HG02943 (cell line): Measurements from ENCODE around the gene TMPRSS11E.
A peak's percentile ranks its signal among the peaks of the same experiment; 100 is the strongest.
"Not testable (repeated sequence)": the region's sequence is repeated elsewhere in the genome, so short reads cannot be mapped to it uniquely, and the experiment has no call there.

Experiments used
- ATAC-seq: cut with Tn5 transposase; IDR thresholded peaks from one replicate; pipeline ENCODE4 v1.9.1; 2021; ENCODE audit warnings: mild to moderate bottlenecking, low read depth, moderate library complexity; ENCODE audit not compliant: unreplicated experiment

The TMPRSS11E gene

DNA sequence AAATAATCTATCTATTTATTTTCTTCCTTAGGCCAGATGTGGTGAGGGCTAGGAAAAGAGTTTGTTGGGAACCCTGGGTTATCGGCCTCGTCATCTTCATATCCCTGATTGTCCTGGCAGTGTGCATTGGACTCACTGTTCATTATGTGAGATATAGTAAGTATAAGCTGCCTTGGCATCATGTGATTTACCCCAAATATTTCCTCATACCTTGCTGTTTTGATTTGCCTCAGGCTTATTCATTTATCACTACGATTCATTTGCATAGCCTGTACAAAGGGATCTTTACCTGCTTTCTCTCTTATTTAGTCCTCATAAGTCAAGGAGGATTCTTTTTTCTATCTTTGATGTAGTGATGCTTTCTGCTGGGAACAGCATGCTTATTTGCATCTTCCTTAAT lies 14.5 kb downstream of the TMPRSS11E start:
- ATAC-seq: no peak

DNA sequence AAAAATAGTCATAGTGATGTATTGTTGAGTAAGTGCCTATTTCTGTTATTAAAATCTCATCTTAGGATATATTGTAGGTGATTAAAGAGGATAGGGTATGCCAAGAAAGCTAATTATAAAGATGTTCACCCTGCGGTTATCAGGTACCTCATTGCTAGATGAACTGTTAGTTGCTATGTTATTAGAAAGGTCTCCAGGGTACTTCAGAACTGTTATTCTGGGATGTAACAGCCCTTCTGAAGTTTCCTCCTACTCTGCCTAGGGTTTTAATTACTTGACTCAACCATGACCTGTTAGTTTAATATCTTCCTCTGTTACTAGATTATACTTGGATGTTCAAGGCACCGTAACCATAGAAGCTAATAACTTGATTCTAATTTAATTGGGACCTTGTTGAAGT lies 15.4 kb downstream of the TMPRSS11E start:
- ATAC-seq: no peak

DNA sequence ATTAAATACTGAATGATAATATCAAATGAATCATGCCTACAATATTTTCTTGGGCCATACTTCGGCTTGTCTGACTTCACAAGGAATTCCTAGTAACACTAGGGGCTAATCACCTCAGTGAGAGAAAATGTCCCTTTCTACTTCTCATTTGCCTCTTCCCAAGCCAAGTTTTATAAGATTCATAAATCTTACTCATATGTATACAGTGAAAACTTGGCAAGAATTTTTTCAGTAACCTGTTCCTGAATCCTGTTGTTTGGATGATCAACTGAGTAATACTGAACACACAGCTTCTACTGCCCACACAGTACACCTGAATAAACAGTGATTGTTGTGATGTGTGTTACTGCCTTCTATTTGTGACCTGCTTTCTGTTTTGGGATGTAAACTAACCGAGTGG lies 16.5 kb downstream of the TMPRSS11E start:
- ATAC-seq: no peak

DNA sequence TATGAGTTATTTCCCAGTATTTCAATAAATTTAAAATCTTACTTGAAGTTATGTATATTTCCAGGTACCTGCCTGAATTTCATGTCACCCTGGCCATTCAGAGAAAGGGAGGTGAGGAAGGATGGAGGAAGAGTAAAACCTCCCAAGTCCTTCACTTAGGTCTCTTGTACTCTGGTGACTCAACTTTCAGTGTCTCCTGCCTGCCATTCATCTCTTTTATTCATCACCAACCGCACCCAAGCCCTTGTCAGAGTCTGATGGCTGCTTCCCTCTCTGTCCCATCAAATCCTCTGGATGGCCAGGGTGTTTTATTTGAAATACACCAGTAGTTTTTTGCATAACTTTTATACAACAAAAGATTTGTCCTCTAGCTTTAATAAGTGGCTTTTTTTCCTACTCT lies 17.8 kb downstream of the TMPRSS11E start:
- ATAC-seq: no peak

DNA sequence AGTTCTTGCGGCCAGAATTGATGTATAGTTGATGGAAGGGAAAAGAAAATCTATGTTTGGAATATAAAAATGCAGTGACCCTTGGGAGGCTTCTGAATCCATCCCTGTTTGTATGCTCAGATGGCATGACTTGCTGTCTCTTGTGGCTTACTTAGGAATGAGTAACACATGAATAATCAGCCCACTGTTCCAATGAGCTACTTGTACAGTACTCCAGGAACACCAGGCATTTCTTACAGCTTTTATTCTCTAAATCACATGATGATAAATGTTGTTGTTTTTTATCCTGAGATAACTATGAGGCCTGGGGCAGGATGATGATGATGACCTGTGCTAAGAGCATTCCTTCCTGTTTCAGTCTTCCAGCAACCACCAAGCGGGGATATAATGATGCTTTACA lies 18.9 kb downstream of the TMPRSS11E start:
- ATAC-seq: no peak

DNA sequence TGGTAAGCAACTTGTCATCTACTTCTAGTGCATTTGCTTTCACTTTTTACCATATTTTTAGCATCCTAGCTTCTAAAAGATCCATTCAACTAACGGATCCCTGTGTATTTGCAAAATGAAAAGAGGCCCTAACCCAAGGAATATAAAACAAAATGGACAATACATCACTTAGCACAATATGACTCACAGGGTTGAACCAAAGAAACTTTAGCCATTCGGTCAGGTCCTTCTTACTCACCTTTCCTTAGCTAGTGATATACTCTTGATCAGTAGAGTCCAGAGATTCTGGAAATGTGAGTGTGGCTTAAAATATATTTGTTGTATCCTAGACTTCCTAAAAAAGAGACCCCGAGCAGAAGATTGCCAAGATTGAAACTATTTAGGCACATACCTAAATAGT lies 19.5 kb downstream of the TMPRSS11E start:
- no peak for ATAC-seq

DNA sequence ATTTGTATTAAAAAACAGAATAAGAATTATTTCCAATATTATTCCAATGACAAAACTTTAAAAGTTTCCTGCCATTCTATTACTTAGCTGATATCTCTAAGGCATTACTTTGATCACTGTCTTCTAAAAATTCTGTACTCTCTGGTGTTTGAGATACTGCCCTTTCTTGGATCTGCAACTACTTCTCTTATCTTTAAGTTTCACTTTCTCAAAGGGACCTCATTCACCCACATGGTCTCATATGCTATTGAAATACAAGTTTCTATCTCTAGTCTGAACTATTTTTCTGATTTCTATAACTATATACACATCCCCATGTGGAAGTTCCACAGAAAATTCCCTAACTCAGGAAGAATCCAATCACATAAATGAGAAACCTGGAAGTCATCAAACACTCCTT lies 22.2 kb downstream of the TMPRSS11E start:
- no peak for ATAC-seq

DNA sequence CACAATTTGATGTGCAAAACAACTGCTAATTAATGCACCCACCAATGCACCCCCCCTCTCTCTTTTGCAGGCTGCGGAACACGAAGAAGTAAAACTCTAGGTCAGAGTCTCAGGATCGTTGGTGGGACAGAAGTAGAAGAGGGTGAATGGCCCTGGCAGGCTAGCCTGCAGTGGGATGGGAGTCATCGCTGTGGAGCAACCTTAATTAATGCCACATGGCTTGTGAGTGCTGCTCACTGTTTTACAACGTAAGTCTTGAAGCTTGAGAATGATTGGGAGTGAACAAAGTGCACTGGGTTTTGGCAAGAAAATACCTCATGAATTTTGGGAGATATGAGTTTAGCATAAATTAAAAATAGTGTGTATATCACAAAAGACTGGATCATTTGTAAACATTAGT lies 28.9 kb downstream of the TMPRSS11E start:
- no peak for ATAC-seq

DNA sequence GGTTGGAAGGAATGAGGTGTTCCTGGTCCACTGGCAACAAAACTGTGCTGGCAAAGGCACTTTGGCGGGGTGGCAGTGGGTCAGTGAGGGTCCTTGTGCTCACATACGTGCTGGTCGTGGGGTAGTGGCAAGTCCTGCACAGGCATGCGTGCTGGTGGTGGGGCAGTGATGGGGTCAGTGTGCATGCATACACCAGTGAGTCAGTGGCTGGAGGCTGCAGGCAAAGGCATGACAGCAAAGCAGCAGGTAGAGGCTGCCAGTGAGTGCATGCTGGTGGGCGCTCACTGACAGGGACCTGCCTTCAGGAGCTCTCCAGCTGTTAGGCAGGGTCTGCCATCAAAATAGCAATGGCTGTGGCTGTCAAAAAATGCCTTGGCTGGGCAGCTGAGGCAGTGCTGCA lies 42.1 kb downstream of the TMPRSS11E start:
- no peak for ATAC-seq

DNA sequence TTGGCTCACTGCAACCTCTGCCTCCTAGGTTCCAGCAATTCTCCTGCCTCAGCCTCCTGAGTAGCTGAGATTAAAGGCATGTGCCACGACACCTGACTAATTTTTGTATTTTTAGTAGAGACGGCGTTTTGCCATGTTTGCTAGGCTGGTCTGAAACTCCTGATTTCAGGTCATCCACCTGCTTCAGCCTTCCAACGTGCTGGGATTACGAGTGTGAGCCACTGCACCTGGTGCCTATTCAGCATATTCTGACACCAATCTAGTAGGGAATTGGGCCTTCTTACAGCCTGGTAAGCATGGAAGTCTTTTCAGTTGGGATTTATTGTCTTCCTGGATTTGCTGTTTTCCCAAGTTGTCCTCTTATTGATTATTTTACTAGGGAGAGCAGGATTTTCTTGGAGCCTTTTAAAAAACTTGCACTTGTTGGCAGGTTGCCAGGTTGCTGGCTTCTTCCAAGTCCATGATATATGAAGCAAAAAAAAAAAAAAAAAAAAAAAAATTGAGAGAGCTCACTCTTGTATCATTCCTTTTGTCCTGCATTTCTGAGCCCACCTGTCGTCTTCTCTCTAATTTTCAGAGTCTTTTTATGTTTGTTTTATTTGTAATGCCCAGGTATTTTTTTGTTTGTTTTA lies 43.7 kb downstream of the TMPRSS11E start:
- no peak for ATAC-seq

DNA sequence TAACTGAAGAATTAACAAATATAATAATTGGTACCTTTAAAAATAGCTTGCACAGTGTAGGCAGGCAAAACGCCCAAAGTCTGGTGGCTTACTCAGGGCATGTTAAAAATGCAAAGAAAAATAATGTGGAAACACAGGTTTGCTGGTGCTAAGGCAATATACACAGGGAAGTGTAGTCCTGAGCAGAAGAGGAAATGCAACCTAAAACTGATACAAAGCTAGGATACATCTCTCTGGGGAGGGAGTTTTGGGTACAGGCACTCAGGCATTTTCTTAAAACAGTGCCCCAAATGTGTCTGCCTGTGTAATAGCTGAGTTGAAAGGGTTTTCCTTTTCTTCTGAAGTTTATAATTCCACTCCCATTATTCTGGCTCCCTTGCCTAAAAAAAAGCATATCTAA lies 47.4 kb downstream of the TMPRSS11E start:
- ATAC-seq: no peak

DNA sequence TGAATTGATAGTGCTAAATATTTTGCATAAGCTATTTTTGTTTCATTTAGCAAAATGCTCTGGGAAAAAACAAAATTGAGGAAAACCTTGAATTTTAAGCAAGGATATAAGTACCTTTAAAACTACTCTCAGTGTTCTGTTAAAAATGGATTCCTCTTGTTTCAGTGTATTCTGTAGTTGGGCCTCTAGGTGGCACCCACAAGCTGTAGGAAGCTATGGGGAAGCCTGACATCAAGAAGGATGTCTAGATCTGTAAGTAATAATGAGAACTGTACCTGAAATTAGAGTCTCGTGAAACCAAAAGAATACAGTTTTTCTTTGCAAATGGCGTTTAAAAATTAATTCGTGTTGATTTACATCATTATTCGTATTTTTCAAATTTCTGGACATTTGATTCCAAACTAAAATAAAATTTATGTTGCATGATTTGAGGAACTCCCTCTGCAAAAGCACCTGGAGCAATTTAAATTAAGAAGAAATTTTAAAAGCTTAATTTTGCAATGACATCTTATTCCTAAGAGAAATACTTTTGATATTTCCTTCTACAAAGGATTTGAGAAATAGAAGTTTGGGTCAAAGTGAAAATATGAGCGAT lies 51.2 kb downstream of the TMPRSS11E start:
- ATAC-seq: peak; percentile 76

DNA sequence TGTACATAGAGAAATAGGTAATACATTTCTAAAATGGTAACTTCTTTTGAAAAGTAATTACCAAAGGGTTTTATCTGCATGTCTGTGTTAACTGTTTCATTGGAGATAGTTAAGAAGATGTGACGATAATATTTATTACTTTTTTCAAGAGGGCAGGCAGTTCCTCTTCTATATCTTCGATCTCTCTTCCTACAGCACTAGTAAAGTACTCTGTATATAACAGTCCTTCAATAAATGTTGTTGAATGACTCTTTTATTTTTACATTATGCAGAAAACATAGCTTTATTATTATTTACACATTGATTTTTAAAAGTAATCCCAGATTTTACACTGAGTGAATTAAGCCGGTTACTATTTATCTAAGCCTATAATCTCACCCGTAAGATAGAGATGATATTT lies 51.8 kb downstream of the TMPRSS11E start:
- no peak for ATAC-seq

DNA sequence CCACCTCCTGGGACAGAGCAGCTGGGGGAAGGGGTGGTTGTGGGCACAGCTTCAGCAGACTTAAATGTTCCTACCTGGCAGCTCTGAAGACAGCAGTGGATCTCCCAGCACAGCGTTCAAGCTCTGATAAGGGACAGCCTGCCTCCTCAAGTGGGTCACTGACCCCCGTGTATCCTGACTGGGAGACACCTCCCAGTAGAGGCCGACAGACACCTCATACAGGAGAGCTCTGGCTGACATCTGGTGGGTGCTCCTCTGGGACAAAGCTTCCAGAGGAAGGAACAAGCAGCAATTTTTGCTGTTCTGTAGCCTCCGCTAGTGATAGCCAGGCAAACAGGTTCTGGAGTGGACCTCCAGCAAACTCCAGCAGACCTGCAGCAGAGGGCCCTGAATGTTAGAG lies 56.2 kb downstream of the TMPRSS11E start:
- not testable (repeated sequence) for ATAC-seq

DNA sequence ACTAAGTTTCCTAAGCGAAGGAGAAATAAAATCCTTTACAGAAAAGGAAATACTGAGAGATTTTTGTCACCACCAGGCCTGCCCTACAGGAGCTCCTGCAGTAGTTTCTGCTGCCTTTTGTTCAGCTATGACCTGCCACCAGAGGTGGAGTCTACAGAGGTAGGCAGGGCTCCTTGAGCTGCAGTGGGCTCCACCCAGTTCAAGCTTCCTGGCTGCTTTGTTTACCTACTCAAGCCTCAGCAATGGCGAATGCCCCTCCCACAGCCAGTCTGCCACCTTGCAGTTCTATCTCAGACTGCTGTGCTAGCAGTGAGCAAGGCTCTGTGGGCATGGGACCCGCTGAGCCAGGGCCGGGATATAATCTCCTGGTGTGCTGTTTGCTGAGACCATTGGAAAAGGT lies 57.6 kb downstream of the TMPRSS11E start:
- ATAC-seq: not testable (repeated sequence)

DNA sequence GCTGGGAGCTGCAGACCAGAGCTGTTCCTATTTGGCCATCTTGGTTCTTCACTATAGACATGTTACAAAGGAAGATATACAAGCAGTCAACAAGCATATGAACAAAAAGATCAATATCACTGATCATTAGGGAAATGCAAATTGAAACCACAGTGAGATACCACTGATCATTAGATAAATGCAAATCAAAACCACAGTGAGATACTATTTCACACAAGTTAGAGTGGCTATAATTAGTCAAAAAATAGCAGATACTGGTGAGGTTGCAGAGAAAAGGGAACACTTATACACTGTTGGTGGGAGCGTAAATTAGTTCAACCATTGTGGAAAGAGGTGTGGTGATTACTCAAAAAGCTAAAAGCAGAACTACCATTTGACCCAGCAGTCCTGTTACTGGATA lies 58.2 kb downstream of the TMPRSS11E start:
- not testable (repeated sequence) for ATAC-seq

DNA sequence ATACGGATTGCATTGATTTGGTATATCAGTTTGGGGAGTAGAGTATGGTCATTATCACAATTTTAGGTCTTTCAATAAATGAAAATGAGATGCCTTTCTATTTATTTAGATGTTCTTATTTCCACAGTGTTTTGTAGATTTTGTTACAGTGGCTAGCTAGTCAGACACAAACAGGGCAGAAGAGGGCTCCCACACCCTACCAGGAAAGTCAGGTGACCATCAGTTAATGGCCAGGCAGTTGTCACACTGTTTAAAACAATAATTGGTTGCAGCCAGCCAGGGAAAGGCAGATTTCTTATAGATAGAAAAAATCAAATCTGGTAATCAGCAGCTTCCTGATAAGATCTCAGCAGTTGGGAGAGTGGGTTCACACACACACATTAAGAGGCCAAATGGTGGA lies 71.6 kb downstream of the TMPRSS11E start:
- ATAC-seq: no peak

DNA sequence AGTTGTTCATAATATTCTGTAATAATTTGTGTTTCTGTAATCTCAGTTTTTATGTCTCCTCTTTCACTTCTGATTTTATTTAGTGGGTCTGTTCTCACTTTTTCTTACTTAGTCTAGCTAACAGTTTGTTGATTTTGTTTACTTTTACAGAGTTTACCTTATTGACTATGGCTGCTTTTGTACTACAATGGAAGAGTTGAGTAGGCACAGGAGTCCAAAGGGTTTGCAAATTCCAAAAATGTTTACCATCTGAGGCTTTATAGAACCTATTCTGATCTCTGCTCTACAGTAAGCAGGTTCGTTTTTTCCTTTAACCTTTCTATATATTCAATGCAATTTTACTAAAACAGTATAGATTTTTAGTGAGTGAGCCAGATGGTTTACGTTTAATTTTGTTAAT lies 73.7 kb downstream of the TMPRSS11E start:
- no peak for ATAC-seq

DNA sequence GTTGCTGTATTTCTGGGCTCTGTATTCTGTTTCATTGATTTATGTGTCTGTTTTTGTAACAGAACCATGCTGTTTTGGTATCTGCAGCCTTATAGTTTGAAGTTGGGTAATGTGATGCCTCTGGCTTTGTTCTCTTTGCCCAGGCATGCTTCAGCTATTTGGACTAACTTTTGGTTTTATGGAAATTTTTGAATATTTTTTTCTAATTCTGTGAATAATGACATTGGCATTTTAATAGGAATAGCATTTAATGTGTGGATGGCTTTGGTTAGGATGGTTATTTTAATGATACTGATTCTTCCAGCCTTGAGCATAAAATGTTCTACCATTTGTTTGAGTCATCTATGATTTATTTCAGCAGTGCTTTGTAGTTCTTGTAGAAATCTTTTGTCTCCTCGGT lies 75.0 kb downstream of the TMPRSS11E start:
- ATAC-seq: not testable (repeated sequence)

DNA sequence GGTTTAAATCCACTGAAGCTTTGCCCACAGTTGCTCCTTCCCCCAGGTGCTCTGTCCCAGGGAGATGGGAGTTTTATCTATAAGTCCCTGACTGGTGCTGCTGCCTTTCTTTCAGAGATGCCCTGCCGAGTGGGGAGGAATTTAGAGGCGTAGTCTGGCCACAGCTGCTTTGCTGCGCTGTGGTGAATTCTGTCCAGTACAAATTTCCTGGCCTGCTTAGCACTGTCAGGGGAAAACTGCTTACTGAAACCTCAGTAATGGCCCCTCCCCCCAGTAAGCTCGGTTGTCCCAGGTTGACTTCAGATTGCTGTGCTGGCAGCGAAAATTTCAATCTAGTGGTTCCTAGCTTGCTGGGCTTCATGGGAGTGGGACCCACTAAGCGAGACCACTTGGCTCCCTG lies 88.7 kb downstream of the TMPRSS11E start:
- no peak for ATAC-seq

DNA sequence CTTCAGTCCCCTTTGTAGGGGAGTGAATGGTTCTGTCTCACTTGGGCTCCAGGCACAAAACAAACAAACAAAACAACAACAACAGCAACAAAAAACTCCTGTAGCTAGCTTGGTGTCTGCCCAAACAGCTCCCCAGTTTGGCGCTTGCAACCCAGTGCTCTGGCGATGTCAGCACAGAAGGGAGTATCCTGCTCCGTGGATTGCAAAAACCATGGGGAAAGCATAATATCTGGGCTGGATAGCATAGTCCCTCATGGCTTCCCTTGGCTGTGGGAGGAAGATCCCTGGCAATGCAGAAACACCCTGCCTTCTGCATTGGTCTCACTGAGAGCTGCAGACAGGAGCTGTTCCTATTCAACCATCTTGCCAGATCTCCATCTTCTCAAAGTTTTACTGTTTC lies 89.1 kb downstream of the TMPRSS11E start:
- ATAC-seq: no peak

DNA sequence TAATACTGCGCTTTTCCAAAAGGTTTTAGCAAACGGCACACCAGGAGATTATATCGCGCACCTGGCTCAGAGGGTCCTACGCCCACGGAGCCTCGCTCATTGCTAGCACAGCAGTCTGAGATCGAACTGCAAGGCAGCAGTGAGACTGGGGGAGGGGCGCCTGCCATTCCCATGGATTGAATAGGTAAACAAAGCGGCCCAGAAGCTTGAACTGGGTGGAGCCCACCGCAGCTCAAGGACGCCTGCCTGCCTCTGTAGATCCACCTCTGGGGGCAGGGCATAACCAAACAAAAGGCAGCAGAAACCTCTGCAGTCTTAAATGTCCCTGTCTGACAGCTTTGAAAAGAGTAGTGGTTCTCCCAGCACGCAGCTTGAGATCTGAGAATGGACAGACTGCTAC lies 95.5 kb downstream of the TMPRSS11E start:
- not testable (repeated sequence) for ATAC-seq
